Gastrocnemius medialis (tissue), 4 donors: ENCODE data around the gene ZNF775.

ENCODE experiments used
- CTCF ChIP-seq, 5 experiments: fragments of 450-650 bp in 3 of 5; fragments of 200-600 bp in 2 of 5; sonication (generic) in 2 of 5; IDR thresholded peaks in 4 of 5; conservative IDR thresholded peaks in 1 of 5; 1 replicate in 4 of 5; 2 replicates in 1 of 5; pipeline ENCODE4 v1.5.1; 2016 to 2019; ENCODE audit warnings: antibody characterized with exemption in 5 of 5, mild to moderate bottlenecking in 3 of 5, moderate library complexity in 3 of 5
- POLR2A ChIP-seq, 2 donors: fragments of 450-650 bp; IDR thresholded peaks; one replicate each; pipeline ENCODE4 v1.6.1; 2017; ENCODE audit warnings: antibody characterized with exemption in 2 of 2, mild to moderate bottlenecking in 2 of 2, moderate library complexity in 2 of 2

GRCh38 chr7:150406567-150407421 lies 27.7 kb downstream of the ZNF775 start:
- no peak for TF ChIP-seq CTCF (IDR thresholded peaks at IDR 0.05 in 4 of 5, conservative IDR thresholded peaks at IDR 0.05 in 1 of 5)
- no peak for TF ChIP-seq POLR2A (IDR thresholded peaks at IDR 0.05)
